Ovary (tissue), 3 donors: ENCODE data around the gene CRELD2.

Source experiments
- CTCF ChIP-seq, 3 donors: fragments of 450-650 bp in 2 of 3; fragments of 200-600 bp in 1 of 3; IDR thresholded peaks; one replicate each; pipeline versions ENCODE4 v1.5.1 to v1.8.0; 2016 to 2022; ENCODE audit warnings: antibody characterized with exemption in 3 of 3, mild to moderate bottlenecking in 1 of 3
- EP300 ChIP-seq: sonication (generic); formaldehyde crosslinking; IDR thresholded peaks from one replicate; pipeline ENCODE4 v1.6.1; 2017; ENCODE audit warnings: antibody characterized with exemption
- POLR2A ChIP-seq: fragments of 450-650 bp; IDR thresholded peaks from one replicate; pipeline ENCODE4 v1.6.1; 2017; ENCODE audit warnings: antibody characterized with exemption, mild to moderate bottlenecking, moderate library complexity
- donor health status: DM: no; HTN: no; CAD: no.

DNA sequence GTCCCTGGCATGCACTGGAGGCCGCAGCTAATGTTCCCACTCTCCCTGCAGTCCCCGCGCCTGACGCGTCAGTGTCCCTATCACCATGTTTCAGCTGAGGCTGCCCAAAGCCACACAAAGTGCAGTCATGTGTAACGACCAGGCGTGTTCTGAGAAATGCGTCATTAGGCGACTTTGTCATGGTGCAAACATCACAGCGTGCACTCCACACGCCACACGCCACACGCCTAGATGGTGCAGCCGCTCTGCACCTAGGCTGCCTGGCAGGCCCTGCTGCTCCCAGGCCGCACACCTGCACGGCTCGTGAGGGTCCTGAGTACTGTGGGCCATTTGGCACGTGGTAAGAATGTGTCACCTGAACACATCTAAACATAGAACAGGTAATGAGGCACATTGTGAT is 2.4 kb downstream of the CRELD2 start:
- TF ChIP-seq CTCF (IDR thresholded peaks at IDR 0.05) (no peak), EP300 (no peak), POLR2A (no peak)
